SIG-M5 treated with dmso at 0.1 percent for 504 hours (cell line): ENCODE data around the gene ECM2.

Experiments used
- DNase-seq: peaks from one replicate; lab custom pipeline; 2025; ENCODE audit not compliant: unreplicated experiment; lab: John Stamatoyannopoulos, UW

The ECM2 gene

GRCh38 chr9:92528522-92528849 lies 7.3 kb downstream of the ECM2 start:
- no peak for DNase-seq

GRCh38 chr9:92527832-92528521 lies 7.8 kb downstream of the ECM2 start:
- no peak for DNase-seq

DNA sequence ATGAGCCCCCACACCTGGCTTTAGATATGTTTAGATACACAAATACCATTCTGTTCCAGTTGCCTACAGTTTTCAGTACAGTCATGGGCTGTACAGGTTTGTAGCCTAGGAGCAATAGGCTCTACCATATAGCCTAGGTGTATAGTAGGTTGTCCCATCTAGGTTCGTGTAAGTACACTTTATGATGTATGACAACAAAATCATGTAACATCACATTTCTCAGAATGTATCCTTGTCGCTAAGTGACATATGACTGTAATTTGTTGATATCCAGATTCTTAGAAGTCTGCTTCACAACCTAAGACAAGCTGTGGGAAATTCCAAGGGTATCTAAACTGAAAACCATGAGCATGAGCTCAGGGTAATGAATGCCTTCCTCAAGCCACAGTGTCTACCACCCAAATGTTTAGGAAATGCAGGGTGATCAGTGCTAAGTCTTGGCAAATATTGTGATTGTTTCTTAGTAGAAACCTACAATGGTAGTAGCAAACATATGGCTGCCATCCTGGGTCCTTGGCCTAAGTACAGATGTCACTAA lies 8.4 kb downstream of the ECM2 start:
- DNase-seq: no peak

DNA sequence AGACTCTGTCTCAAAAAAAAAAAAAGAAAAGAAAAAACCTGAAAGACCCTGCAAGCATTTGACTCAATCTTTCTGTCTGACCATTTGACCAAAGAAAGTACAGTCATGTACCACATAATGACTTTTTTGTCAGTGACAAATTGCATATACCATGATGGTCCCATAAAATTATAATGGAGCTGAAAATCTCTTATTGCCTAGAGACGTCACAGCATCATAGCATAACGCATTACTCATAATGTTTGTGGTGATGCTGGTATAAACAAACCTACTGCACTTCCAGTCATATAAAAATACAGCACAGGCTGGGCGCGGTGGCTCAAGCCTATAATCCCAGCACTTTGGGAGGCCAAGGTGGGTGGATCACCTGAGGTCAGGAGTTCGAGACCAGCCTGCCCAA lies 10.5 kb downstream of the ECM2 start:
- no peak for DNase-seq

GRCh38 chr9:92524881-92525280 lies 10.9 kb downstream of the ECM2 start:
- DNase-seq: no peak

GRCh38 chr9:92522983-92523970 lies 12.5 kb downstream of the ECM2 start:
- DNase-seq: no peak

- no peak for DNase-seq
Observed at GRCh38 chr9:92520837-92521236, 15.0 kb downstream of the ECM2 start.

DNA sequence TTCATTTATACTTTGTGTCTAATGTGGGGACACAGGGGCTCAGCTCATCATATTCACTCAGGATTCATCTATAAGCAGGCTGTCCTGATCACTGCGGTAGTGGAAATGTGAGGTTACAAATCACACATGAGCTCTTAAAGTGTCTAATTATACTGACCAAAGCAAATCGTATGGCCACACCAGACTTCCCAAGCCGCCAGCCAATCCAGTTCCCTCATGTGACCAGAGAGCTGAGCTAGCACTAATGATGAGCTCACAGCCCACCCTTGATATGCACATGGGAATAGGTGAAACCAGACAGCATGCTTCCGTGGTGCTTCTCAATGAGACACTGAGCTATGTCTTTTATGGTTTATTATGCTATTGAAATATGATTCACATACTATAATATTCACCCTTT lies 17.6 kb downstream of the ECM2 start:
- no peak for DNase-seq

DNA sequence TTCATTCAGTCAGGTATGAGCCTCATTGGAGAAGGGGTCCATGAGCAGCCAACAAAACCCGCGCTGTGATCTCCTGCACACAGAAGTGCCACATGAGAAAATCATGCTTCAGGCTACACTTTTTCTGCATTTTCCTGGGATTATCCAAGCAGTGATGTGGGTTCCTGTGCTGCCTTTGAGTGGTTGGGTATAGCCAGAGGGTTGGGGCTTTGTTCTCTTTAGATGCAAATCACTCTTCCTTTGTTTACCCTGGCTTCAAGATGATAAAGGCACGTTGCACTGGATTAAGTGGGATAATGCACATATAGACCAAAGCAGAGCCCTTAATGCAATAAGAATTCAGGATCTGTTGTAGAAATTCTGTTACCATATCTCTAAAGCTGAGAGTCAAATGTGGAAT lies 18.7 kb downstream of the ECM2 start:
- no peak for DNase-seq

DNA sequence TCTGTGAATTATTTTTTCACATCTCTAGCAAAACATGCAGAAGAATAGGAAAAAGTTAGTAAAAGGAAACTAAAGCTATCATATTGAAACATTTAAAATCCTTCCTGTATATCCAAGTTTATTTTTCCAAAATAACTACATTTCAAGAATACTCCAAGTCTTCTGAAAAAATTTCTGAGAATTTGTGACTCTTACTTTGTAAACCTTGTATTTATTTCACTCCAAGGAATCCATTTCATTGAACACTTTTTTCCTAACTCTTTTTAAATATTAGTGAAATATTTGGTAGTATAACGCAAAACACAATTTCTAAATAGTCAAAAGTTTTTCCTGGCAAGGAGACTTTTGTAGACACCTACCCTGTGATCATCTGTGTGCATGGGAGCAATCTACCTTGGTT lies 19.3 kb downstream of the ECM2 start:
- no peak for DNase-seq

GRCh38 chr9:92514635-92515034 lies 21.2 kb downstream of the ECM2 start:
- no peak for DNase-seq

DNA sequence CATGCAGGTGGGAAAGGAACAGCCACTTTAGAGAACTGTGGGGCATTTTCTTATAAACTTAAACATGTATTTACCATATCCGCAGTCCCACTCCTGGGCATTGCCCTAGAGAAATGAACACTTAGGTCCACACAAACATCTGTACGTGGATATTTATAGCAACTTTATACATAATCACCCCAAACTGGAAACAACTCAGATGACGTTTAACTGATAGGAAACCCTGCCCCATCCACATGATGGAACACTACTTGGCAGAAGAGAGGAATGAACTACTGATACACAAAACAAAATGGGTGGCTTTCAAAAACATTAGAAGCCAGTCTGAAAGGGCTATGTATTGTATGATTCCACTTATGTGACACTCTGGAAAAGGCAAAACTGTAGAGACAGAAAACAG lies 22.4 kb downstream of the ECM2 start:
- DNase-seq: no peak

DNA sequence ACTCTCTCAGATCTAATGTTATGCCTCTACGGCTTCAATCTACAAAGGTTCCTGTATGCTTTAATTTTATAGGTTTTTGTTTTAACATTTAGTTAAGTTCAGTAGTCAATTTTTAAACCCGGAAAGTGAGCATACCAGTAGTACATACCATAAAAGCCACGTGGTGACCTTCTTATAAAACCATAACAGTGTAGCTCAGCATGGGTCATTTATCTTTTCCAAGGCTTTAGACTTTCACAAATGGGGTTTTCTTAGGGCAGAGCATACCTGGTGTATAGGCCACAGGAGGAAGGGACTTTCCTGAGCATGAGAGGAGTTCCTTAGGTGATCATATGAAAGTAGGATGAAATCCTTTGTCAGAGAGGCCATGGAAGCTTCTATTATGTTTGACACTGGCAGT lies 23.2 kb downstream of the ECM2 start:
- no peak for DNase-seq

GRCh38 chr9:92510747-92511146 lies 25.0 kb downstream of the ECM2 start:
- DNase-seq: no peak

DNA sequence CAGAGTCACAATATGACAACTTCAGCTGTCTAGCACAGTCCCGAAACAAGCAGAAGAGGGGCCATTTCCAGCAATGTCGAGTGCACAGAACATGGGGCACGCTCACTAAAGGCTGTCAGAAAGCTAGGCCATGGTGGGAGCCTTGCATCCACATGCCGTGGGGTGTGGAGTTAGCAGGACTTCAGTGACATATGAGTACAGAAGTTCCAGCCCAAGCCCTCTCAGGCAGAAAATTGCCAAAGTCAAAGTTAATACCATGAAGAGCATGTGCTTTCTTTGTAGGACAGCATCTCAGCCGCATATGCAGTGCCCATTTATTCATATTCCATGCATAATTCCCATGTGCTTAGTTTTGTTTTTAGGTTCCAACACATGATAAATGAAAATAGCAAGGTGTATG lies 26.7 kb downstream of the ECM2 start:
- DNase-seq: no peak

DNA sequence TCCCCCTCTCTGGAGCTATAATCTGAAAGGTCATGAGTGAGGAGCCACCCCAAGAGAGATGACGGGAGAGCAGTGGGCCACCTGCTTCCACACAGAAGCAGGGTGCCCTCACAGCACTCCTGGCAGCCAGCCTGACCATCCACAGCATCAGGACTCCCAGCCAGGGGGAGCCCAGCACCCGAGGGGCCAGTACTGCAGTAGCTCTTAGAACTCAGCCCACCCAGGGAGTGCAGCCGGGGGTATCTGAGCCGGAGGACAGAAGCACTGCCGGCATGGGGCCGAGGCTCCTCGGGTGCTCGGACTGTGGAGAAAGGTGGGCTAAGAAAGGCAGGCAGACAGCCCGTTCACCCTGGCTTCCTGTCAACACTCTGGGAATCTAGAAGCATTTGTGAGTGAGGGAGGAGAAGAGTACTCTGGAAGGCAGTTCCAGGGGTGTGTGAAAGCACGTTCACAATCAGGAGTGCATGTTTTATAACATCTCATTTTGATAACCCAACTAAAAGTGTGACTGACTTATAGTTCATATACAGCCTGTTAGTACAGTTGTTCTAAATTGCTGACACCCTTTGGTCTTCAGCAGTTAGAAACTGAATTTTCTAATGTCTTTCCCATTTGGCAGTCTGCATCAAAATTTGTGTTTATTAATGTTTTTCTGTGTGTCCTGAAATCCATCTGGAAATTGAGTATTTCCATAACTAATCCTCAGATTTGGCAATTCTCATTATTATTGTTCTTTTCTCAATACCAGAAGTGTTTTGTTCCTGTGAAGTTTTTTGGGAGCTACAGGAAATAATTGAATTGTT lies 27.6 kb downstream of the ECM2 start:
- DNase-seq: no peak

GRCh38 chr9:92507496-92507895 lies 28.3 kb downstream of the ECM2 start:
- no peak for DNase-seq

DNA sequence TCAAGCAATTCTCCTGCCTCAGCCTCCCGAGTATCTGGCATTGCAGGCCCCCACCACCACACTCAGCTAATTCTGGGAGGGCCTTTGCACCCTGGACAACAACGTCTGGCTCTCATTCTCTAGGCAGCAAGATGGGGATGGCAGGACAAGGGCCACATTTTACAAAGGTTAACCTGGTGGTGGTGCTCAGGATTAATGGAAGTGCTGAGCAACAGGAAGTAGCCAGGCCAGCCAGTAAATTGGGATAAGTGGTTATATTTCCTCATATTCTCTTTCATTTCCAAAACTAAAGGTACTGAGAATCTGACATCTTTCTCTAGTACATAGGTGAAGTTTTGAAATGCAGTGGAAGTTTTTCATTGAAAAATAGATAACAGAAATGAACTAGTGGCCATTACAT lies 28.8 kb downstream of the ECM2 start:
- DNase-seq: no peak

- no peak for DNase-seq
Observed at GRCh38 chr9:92506184-92506857, 29.5 kb downstream of the ECM2 start.

- DNase-seq: no peak
Observed at GRCh38 chr9:92504881-92505280, 30.9 kb downstream of the ECM2 start.

- no peak for DNase-seq
Observed at GRCh38 chr9:92503156-92503555, 32.6 kb downstream of the ECM2 start.
